ENCODE results near the gene CACNA1C.

CACNA1C gene

DNA sequence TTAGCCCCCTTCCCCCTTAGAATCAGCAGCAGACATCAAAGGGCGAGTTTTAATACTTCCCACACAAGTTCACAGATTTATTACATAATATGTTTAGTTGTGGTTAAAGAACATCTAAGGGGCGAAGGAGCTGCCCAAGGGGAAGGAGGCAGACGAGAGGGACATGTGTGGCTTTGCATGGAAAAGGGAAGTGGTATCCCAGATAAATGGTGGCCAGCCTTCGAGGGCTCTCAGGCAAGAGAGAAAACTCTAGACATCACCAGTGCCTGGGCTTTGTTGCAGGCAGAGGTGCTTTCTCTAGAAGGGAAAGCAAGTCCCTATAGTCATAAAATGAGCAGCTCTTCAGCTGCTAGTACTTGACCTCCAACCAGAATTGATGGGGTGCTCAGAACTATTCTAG is 121.2 kb downstream of the CACNA1C start:
- no peak for DNase-seq

- no peak for DNase-seq
These were observed 124.2 kb downstream of the CACNA1C start for GRCh38 chr12:2177003-2177402.

- no peak for DNase-seq
These were observed 125.0 kb downstream of the CACNA1C start for GRCh38 chr12:2177751-2178150.

GRCh38 chr12:2179058-2179457 is 126.3 kb downstream of the CACNA1C start:
- no peak for DNase-seq

DNA sequence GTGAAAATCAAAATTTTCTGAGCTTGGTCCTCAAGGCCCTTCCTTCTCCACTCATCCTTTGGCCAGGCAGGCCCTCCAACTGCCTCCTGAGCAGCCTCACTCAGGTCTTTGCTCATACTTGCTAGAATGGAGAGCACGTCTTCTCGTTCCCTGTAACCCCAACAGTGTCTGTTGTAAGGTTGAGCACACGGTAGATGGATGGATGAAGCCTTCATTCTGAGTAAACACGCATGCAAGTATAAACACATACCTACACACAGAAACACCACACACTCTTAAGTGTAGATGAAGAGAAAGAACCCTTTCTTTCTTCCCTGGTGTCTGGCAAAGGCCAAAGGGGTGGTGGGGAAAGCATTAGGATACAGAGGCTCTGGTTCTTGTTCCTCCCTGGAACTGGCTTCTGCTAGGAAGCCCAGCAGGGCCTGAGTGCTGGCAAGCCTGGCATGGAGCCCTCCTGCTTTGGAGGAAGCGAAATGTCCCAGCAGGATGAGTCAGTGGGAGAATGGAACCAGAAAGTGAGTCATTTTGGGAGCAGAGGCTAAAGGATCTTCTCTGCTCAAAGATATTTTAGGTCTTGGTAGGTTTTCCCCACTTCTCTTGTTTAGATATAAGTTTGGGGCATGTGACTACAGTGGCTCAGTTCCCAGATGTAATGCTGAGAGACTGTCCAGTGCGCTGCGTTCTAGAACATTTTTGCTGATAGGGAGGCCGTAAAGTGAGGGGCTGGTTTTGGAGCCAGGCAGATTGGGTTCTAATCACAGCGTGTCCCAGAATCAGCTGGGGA is 127.4 kb downstream of the CACNA1C start:
- DNase-seq: no peak

- no peak for DNase-seq
These were observed 127.9 kb downstream of the CACNA1C start for GRCh38 chr12:2180737-2181082.

- DNase-seq: no peak
These were observed 131.1 kb downstream of the CACNA1C start for GRCh38 chr12:2183556-2184541.

DNA sequence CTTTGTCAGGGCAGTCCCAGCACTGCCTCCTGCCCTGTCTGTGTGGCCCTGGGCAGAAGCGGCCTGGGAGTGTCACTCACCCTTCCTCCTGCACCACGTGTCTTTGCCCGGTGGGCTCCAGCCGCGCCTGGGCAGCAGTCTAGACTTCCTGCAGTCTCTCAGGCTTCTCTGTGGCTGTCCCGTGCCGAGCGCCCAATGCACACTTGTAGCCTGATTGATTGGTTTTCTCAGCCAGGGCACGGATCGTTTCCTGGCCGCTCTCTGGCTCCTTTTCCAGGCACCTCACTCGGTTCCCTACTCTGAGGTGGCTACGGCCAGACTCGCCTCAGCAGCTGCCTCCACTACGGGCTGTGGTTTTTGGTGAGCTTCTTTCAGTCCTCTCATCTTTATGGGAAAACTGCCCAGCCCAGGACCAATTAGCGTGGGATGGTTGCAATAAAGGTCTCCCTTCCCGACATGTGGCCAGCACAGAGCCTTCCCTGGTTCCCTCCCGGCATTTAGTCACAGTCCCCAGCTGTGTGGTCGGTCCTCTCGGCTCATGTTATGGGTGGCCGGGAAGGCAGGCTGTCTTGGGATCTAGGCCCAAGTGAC is 133.1 kb downstream of the CACNA1C start:
- no peak for DNase-seq

- no peak for DNase-seq
These were observed 134.6 kb downstream of the CACNA1C start for GRCh38 chr12:2187195-2187945.

GRCh38 chr12:2190085-2190484 is 137.3 kb downstream of the CACNA1C start:
- no peak for DNase-seq

DNA sequence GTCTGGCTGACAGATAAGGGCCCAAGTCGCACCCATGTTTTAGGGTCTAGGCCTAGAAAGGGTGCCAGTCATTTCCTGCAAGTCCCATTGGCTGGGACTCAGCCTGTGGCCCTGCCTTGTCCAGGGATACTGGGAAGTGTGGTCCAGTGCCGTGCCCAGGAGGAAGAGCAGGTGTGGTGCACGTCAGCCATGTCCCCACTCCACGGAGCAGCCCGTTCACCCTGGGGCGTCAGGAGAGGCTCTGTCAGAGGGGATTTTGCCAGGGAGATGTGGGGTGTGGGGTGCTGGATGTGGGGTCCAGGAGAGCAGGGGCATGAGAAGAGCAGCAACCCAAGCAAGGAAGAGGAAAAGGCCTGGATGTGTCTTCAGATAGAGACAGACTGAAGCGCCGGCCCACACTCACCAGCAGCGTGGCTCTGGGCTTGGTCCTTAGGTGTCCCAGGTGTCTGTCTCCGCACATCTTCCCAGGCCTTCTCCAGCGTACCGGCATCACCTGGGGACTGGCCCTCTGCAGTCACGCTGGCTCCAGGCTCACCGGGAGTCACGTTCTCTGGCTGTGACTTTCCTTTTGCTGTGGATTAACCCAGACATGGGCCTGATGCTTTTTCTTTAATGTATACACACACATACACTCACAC is 138.2 kb downstream of the CACNA1C start:
- DNase-seq: no peak

DNA sequence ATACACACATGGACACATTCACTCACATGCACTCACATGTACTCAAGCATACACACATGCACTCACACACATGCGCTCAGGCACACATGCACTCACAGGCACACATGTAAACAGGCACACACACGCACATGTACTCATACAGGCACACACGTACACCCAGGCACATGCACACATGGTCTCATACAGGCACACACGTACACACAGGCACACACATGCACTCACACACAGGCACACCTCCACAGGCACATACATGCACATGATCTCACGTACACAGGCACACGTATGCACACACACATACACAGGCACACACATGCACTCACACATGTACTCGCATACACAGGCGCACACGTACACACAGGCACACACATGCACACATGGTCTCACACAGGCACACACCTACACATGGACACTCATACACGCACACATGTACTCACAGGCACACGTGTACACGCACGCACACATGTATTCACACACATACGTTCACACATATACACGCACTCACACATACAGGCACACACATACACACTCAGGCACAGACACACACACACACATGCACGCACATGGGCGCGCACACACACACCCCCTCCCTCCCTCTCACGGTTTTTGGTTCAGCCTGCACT is 138.9 kb downstream of the CACNA1C start:
- DNase-seq: no peak

- DNase-seq: no peak
These were observed 139.4 kb downstream of the CACNA1C start for GRCh38 chr12:2192231-2192630.

DNA sequence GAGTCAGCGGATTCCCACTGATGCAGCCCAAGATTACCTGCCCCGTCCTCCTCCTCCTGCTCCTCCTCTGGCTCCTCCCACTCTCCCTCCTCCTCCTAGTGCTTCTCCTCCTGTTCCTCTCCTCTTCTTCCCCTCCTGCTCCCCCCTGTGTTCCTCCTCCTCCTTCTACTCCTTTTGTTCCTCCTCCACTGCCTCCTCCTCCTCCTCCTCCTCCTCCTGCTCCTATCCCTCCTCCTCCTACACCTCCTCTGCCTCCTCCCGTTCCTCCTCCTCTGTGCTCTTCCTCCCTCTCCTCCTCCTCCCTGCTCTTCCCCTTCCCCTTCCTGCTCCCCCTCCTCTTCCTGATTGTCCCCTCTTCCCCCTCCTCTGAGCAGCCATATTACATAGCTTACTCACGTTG is 141.3 kb downstream of the CACNA1C start:
- DNase-seq: no peak

DNA sequence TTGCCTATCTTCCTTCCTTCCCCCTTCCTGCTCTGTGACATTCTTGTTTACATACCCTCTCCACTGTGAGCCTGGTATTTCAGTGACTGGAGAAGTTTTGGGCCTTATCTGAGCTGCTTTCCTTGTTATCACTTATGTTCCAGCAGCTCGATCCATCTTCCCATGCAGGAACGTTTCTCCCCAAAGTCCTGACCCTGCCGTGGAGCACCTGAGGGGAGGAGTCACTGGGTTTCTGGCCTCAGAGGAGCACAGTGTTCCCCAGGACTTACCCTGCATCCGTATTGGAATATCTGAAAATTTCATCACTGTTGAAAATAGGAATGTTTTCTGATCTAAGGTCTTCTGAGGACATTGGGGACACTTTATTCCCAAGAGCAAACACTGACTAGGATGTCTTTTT is 141.8 kb downstream of the CACNA1C start:
- no peak for DNase-seq

- no peak for DNase-seq
These were observed 142.3 kb downstream of the CACNA1C start for GRCh38 chr12:2195085-2195484.

- no peak for DNase-seq
These were observed 145.3 kb downstream of the CACNA1C start for GRCh38 chr12:2198005-2198501.

GRCh38 chr12:2198542-2198941 is 145.8 kb downstream of the CACNA1C start:
- no peak for DNase-seq

DNA sequence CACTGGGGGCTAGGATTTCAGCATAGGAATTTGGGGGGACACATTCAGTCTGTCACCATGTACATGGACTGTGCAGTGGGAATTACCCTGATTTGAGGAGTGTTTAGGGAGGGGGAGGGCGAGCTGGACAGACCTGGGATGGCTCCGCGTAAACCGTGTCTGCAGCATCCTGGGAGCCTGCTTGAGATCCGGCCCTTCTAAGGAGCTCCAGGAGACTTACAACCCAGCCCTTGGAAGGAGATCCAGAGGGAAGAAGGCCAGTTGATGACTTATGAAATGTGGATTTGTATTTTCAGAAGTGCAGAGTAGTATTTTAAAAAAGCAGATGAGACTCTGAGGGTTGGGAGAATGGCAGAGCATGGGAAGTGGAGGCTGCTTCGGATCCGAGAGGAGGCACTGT is 153.2 kb downstream of the CACNA1C start:
- no peak for DNase-seq

- DNase-seq: no peak
These were observed 156.2 kb downstream of the CACNA1C start for GRCh38 chr12:2208837-2209635.

DNA sequence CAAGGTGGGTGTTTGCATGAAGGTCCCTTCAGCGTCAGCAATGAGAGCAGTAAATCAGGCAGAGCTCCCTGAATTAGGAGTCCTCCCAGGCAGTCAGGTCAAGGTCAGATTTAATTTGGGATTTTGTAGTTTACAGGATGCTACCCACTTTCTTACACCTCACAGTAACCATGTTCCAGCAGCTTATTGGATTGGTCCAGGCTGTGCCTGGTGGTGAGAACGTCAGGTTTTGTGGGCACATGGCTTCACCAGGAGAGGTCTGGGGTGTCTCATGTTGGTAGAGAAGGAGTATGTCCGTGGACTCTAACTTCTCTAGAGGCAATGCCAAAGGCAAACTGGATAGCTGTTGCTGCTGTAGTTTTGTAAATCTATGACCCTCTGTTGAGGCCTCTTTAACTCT is 158.3 kb downstream of the CACNA1C start:
- no peak for DNase-seq

Measured in CD4-positive, alpha-beta T cell treated with Interleukin-1 beta for 1 hour (primary cell).